HG03060 (cell line): Measurements from ENCODE around the gene CARHSP1.
"Not testable (repeated sequence)": the region's sequence is repeated elsewhere in the genome, so short reads cannot be mapped to it uniquely, and the experiment has no call there.

Source experiments
- ATAC-seq: cut with Tn5 transposase; IDR thresholded peaks from one replicate; pipeline ENCODE4 v1.9.1; 2021; ENCODE audit warnings: low read depth, moderate number of reproducible peaks; ENCODE audit not compliant: unreplicated experiment

The CARHSP1 gene

DNA sequence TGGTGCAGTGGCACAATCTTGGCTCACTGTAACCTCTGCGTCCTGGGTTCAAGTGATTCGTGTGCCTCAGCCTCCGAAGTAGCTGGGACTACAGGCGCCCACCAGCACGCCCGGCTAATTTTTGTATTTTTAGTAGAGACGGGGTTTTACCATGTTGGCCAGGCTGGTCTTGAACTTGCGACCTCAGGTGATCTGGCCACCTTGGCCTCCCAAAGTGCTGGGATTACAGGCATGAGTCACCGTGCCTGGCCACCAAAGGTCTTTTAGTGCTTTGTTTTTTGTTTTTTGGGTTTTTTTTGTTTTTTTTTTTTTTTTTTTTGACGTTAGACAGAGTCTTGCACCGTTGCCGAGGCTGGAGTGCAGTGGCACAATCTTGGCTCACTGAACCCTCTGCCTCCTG lies 65.1 kb downstream of the CARHSP1 start:
- ATAC-seq: not testable (repeated sequence)
